NCI-H2107 treated with DMSO at 0.1 percent for 48 hours (cell line): ENCODE data around the gene ZC3H15.

ENCODE experiments used
- DNase-seq: peaks from one replicate; lab custom pipeline; 2025; ENCODE audit not compliant: unreplicated experiment; lab: John Stamatoyannopoulos, UW

Gene ZC3H15

GRCh38 chr2:186540941-186541340 is 54.9 kb downstream of the ZC3H15 start:
- no peak for DNase-seq

- DNase-seq: no peak
These were observed 55.9 kb downstream of the ZC3H15 start for GRCh38 chr2:186542002-186542401.

DNA sequence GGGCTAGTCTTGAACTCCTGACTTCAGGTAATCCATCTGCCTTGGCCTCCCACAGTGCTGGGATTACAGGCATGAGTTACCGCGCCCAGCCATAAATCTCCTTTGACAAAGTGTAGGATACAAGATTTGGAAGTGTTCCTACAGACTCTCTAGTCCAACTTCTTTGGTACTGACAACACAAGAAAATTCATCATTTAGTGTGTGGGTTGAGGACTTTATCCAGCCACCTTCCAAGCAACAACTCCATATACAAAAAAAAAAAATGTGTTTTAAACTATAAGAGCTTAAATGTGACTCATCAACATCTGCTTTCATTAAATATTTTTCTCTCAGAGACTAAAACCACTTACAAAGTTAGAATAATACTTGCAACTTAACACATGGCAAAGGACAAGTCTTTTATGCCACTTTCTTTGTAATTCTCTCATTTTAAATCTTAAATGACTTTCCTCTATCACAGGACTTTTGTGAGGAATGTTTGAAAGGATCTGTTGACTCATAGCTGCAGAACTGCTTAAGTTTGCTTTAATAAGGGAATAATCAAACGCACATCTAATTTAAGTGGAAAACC is 57.6 kb downstream of the ZC3H15 start:
- DNase-seq: no peak

DNA sequence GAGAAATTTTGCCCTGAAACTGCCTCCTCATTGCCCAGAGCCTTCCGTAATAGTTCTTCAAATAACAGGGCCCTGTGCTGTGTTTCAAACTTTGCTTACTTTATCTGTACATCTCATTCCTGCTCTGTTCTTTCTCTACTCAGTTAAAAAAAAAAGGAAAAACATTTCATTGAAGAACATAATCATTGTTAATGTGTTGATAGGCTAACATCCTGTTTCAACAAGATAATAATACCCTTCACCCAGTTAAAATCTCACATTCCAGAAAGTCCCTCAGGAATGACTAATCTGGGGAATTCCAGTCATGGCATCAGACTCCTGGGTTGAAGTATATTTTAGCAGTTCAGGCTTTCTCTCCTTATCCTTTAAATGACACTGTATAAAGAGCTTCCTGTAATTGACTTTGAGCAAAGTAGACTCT is 58.2 kb downstream of the ZC3H15 start:
- DNase-seq: no peak

GRCh38 chr2:186546846-186547245 is 60.8 kb downstream of the ZC3H15 start:
- no peak for DNase-seq

DNA sequence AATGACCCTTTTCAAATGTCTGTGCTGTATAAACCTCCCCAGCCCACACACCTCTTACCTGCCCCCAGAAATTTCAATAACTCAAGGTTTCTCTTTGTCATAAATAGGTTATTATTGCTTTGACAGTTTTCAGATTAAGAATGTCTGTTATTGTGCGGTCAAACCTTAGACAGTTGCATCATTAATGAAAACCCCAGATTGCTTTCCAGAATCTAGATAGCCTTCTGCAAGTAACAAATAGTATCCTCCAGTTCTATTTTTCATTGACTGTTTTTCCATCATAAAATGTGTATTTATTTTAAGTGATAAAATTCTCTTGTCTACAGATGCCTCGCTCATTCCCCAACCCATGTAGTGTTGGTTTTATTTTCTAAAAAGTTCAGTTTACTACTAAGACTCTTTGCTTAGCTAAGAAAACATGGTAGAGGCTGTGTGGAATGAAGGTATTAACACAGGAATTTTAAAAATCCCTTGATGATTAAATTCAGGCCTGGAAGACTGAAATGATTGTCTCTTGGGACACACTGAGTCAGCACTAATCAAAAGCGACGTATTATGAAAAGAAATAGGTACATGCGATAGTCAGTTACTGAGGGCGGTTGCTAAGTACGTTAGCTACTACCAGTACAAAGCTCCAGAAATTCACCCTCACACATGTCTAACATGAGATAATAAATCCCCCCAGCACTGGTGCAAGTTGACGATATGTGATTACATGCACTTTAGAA is 65.4 kb downstream of the ZC3H15 start:
- no peak for DNase-seq

- no peak for DNase-seq
These were observed 68.4 kb downstream of the ZC3H15 start for GRCh38 chr2:186554429-186554828.

DNA sequence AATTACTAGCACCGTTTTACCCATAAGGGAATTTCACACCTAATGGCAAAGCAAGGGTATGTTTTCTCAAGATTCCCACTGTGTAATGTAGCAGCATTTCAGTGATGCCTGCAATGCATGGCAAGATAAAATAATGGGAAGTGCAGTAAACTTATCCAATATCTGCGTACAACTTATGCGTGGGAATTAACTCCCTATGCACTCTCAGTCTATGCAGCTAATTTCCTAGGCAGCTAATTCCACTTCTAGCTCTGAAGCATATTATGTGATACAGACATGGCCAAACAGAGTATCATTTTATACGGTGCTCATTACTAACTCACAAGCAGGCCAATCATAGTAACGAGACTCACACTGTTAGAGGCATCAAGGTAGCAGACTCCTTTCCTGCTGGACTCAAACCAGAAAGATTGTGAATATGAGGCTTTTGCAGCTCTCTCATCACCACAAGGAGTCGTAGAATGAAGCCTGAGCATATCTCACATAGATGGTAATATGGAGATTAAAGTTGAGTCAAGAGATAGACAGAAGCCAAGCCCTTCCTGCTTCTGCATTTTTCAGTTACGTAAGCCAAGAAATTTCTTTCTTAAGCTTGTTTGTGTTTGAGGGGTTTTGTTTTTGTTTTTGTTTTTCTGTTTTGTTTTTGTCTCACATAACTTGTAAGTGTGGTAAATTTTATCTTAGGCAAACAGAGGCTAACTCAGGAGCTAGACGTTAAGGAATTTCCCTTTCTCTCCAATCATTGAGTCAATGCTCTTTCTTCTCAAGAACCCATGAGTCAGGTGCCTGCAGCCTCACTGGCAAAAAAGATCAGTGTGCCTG is 69.0 kb downstream of the ZC3H15 start:
- DNase-seq: no peak

DNA sequence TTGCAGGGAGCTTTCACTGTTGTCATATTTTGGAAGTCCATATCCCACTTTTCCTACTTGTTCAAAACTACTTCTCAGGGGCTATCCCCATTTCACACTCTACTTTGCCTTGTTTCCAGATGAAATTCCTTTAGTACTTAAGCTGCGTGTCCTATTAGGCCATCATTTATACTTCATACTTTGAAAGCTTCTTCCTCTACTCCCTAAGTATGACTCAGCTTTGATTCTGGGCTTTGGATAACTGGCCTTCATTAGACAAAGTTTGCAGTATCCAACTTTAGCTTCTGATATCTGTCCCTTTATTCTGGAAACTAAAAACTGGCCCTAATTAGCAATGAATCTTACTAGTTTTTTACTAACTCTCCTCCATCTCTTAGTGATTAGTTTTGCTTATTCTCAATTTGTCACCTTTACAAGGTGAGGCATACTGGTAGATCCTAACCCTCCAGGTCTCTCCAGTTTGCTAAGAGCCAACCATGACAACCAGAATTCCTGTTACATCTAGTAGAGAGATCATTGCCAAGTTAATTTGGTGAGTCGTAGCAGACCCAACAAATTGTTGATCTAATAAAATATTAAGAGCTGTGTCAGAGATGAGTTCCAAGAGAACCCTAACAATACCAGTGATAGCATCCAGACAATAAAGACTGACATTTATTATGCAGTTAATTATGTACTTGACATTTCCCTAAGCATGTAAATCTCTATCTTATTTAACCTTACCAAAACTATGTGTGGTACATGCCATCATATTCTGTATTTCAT is 72.6 kb downstream of the ZC3H15 start:
- no peak for DNase-seq
